Measurements from ENCODE around the gene TULP4. TPM values are rescaled to one million over a fixed set of nuclear protein-coding genes. Genes with fewer than 3 reads are reported as not detected.

TULP4 gene
- total and polyA plus RNA-seq, 2 of the 8 experiments (the other 6 are each of a cell fraction or from before 2014, with no cell fraction given): 7.7 to 51.6 TPM

- no peak for TF ChIP-seq NANOG (IDR thresholded peaks at IDR 0.05; ENCODE audit: insufficient read depth, low read depth, low read length, poor library complexity, severe bottlenecking)
- TF ChIP-seq SIN3A (conservative IDR thresholded peaks at IDR 0.05 in 1 of 2, IDR thresholded peaks at IDR 0.05 in 1 of 2; ENCODE audit: low read depth in 1 of 2, low read length in 2 of 2): no peak
- TF ChIP-seq ATF2 (IDR thresholded peaks at IDR 0.05; ENCODE audit: low read length): no peak
- no peak for TF ChIP-seq NRF1 (IDR thresholded peaks at IDR 0.05; ENCODE audit: low read depth, low read length)
Measured at GRCh38 chr6:158376631-158377081, 64.4 kb downstream of the TULP4 start (continued).
